Type B pancreatic cell (in vitro differentiated cells): Measurements from ENCODE around the gene CALCR. TPM values are rescaled to one million over a fixed set of nuclear protein-coding genes. Genes with fewer than 3 reads are reported as not detected.
"Not testable (repeated sequence)": the region's sequence is repeated elsewhere in the genome, so short reads cannot be mapped to it uniquely, and the experiment has no call there.

Source experiments
- DNase-seq: peaks from one replicate; pipeline ENCODE4 v3.0.0; 2021; ENCODE audit warnings: mixed read lengths; ENCODE audit not compliant: unreplicated experiment; ENCODE audit errors: extremely low spot score
- H3K27ac Mint-ChIP-seq: 2 replicates; pipeline ENCODE4 v1.8.0; 2021; ENCODE audit warnings: mild to moderate bottlenecking, mixed read lengths
- H3K27me3 Mint-ChIP-seq: 2 replicates; pipeline ENCODE4 v1.8.0; 2021; ENCODE audit warnings: mixed read lengths
- H3K36me3 Mint-ChIP-seq: 2 replicates; pipeline ENCODE4 v1.8.0; 2021; ENCODE audit warnings: mixed read lengths
- H3K4me1 Mint-ChIP-seq: one replicate; pipeline ENCODE4 v1.8.0; 2021; ENCODE audit warnings: mixed read lengths; ENCODE audit not compliant: unreplicated experiment
- H3K4me3 Mint-ChIP-seq: 2 replicates; pipeline ENCODE4 v1.8.0; 2021; ENCODE audit warnings: mild to moderate bottlenecking, mixed read lengths
- H3K9me3 Mint-ChIP-seq: 2 replicates; pipeline ENCODE4 v1.8.0; 2021; ENCODE audit warnings: mixed read lengths
- total RNA-seq: library from RNA; stranded (reverse); gene quantifications from 2 replicates; pipeline ENCODE4 v1.2.1, GENCODE V29; 2021; ENCODE audit warnings: low replicate concordance
- TF ChIP-seq, protein P1 (sequence below): fragments of 200-600 bp; sonication (generic); conservative IDR thresholded peaks from 2 replicates; pipeline ENCODE4 v1.5.0; 2021; ENCODE audit warnings: antibody characterized with exemption, mild to moderate bottlenecking

CALCR gene
- total RNA-seq, 1 donor from 2014 or later, result 0.10 TPM

DNA sequence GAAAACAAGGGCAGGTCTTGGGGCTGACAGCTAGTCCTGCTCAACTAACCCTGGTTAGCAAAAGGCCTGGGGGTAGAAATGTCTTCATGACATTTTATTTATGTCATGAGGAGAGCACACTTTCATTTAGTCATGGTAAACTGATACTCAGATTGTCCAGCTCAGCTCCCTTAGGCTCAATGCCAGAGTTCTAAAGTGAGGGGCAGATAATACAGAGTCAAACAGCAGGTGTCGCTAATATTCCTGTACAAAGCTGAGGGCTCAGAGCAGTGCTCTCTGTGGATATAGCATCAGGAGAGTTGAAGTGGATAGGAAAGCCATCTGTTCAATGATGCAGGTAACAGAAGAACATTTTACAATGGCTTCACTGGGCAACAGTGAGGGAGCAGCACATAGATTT is 26.8 kb upstream of the CALCR start:
- Mint-ChIP-seq H3K36me3 (no peaks in the 10 kb centered on the region), H3K27me3 (peaks cover 11% of the 10 kb centered on the region), H3K4me1 (no peaks in the 10 kb centered on the region), H3K9me3 (no peaks in the 10 kb centered on the region), H3K27ac (no peak overlapping the region), H3K4me3 (no peak overlapping the region)
- TF ChIP-seq, protein P1, sequence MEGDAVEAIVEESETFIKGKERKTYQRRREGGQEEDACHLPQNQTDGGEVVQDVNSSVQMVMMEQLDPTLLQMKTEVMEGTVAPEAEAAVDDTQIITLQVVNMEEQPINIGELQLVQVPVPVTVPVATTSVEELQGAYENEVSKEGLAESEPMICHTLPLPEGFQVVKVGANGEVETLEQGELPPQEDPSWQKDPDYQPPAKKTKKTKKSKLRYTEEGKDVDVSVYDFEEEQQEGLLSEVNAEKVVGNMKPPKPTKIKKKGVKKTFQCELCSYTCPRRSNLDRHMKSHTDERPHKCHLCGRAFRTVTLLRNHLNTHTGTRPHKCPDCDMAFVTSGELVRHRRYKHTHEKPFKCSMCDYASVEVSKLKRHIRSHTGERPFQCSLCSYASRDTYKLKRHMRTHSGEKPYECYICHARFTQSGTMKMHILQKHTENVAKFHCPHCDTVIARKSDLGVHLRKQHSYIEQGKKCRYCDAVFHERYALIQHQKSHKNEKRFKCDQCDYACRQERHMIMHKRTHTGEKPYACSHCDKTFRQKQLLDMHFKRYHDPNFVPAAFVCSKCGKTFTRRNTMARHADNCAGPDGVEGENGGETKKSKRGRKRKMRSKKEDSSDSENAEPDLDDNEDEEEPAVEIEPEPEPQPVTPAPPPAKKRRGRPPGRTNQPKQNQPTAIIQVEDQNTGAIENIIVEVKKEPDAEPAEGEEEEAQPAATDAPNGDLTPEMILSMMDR, result peak; percentile 24
- no peak for DNase-seq

DNA sequence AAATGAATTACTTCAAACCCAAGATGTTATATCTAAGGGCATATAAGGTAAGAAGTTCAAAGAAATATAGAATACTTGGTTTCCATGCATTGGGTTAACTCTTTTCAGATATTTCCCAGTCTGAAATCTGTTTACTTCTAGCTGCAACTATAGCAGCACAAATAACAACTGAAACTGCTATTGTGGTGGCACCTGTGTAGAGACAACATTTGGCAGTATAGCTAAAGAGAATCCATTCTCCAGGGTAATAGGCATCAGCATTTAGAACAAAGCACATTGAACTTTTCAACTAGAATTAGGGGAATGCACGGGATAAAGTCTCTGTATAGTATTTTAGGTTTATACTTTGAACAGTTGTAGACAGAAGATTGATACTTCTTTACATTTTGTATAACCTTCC is 19.7 kb upstream of the CALCR start:
- no peaks in the 10 kb centered on the region for H3K9me3 Mint-ChIP-seq
- H3K4me3 Mint-ChIP-seq, result no peak overlapping the region
- DNase-seq, result no peak
- no peak overlapping the region for H3K27ac Mint-ChIP-seq
- H3K27me3 Mint-ChIP-seq, result peaks cover 4% of the 10 kb centered on the region
- no peaks in the 10 kb centered on the region for H3K4me1 Mint-ChIP-seq
- TF ChIP-seq, protein P1, result no peak
- no peaks in the 10 kb centered on the region for H3K36me3 Mint-ChIP-seq

DNA sequence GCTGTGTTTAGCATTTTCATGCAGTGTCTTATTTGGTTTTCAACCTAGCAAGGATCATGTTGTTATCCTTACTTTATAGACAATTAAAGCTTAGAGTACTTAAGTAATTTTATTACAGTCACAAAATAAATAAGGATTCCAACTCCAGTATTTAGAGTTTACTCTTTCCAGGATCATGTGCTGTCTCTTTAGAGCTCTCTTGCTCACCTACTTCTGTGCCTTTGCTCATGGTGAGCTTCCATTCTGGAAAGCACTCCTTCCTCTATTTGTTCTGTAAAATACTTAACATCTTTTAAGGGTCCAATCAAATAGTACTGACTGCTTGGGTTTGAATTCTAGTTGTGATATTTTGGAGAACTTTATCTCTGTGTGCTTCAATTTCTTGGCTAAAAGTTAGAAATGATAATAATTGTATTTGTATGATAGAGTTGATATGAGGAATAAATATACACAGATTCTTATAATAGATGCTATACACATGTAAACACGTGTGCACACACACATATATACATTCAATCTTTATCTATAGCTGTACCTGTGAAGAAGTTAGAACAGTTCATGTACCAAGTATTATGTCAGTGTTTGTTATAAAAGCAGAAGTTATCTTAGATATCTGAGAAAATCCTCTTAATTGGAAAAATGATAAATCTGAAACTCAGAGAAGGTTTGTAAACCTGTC is 18.2 kb upstream of the CALCR start:
- Mint-ChIP-seq H3K36me3 (no peaks in the 10 kb centered on the region), H3K27ac (no peak overlapping the region), H3K9me3 (no peaks in the 10 kb centered on the region), H3K4me3 (no peak overlapping the region), H3K4me1 (no peaks in the 10 kb centered on the region), H3K27me3 (peaks cover 4% of the 10 kb centered on the region)
- TF ChIP-seq, protein P1, result no peak
- no peak for DNase-seq

DNA sequence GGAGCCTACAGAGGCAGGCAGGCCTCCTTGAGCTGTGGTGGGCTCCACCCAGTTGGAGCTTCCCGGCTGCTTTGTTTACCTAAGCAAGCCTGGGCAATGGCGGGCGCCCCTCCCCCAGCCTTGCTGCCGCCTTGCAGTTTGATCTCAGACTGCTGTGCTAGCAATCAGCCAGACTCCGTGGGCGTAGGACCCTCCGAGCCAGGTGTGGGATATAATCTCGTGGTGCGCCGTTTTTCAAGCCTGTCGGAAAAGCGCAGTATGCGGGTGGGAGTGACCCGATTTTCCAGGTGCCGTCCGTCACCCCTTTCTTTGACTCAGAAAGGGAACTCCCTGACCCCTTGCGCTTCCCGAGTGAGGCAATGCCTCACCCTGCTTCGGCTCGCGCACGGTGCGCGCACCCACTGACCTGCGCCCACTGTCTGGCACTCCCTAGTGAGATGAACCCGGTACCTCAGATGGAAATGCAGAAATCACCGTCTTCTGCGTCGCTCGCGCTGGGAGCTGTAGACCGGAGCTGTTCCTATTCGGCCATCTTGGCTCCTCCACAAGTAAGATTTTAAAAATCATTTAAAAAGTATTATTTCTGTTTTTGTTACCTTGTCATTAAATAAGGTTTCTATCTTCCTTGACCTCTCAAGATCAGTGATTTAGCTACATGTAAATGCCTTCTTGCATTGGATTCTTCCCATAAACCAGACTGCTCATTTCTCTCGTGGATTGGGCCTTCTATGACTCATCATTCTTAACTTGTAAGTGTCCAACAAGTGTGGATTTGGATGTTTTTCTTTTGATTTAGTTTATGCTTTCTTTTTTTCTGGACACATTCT is 16.9 kb upstream of the CALCR start:
- not testable (repeated sequence) for H3K36me3 Mint-ChIP-seq, H3K4me3 Mint-ChIP-seq, H3K27ac Mint-ChIP-seq, H3K4me1 Mint-ChIP-seq, H3K27me3 Mint-ChIP-seq, DNase-seq, H3K9me3 Mint-ChIP-seq

DNA sequence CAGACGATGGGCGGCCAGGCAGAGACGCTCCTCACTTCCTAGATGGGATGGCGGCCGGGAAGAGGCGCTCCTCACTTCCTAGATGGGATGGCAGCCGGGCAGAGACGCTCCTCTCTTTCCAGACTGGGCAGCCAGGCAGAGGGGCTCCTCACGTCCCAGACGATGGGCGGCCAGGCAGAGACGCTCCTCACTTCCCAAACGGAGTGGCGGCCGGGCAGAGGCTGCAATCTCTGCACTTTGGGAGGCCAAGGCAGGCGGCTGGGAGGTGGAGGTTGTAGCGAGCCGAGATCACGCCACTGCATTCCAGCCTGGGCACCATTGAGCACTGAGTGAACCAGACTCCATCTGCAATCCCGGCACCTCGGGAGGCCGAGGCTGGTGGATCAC is 11.9 kb upstream of the CALCR start:
- not testable (repeated sequence) for H3K27ac Mint-ChIP-seq, H3K4me1 Mint-ChIP-seq, DNase-seq, H3K9me3 Mint-ChIP-seq, H3K4me3 Mint-ChIP-seq, H3K27me3 Mint-ChIP-seq, H3K36me3 Mint-ChIP-seq

DNA sequence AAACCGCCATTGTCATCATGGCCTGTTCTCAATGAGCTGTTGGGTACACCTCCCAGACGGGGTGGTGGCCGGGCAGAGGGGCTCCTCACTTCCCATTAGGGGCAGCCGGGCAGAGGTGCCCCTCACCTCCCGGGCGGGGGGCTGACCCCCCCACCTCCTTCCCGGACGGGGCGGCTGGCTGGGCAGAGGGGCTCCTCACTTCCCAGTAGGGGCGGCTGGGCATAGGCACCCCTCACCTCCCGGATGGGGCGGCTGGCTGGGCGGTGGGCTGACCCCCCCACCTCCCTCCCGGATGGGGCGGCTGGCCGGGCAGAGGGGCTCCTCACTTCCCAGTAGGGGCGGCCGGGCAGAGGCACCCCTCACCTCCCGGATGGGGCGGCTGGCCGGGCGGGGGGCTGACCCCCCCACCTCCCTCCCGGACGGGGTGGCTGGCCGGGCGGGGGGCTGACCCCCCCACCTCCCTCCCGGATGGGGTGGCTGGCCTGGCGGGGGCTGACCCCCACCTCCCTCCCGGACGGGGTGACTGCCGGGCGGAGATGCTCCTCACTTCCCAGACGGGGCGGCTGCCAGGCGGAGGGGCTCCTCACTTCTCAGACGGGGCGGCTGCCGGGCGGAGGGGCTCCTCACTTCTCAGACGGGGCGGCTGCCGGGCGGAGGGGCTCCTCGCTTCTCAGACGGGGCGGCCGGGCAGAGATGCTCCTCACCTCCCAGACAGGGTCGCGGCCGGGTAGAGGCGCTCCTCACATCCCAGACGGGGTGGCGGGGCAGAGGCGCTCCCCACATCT is 11.4 kb upstream of the CALCR start:
- not testable (repeated sequence) for H3K36me3 Mint-ChIP-seq, H3K27me3 Mint-ChIP-seq, H3K27ac Mint-ChIP-seq, DNase-seq, H3K4me1 Mint-ChIP-seq, H3K4me3 Mint-ChIP-seq, H3K9me3 Mint-ChIP-seq

DNA sequence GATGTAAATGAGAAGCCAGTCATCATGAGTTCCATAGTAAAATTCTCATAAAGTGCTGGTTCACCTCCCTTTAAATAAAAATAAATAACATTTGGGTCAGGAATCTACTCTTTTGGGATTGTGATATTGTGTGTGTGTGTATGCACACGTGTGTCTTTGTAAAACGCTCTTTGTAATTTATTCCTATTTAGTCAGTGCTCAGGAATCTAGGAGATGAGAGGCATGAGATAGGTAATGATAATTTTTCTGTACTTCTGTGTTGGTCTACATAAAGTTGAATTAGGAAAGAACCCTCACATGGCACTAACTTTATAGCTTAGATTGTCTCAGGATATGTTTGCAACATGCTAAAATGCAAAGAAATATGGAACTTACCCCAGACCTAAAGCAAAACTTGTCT is 4.9 kb upstream of the CALCR start:
- Mint-ChIP-seq H3K4me1 (peaks cover 6% of the 10 kb centered on the region), H3K4me3 (no peak overlapping the region), H3K27me3 (peaks cover 66% of the 10 kb centered on the region), H3K9me3 (no peaks in the 10 kb centered on the region), H3K36me3 (no peaks in the 10 kb centered on the region), H3K27ac (no peak overlapping the region)
- TF ChIP-seq, protein P1, result no peak
- no peak for DNase-seq
